ENCODE data around the gene KLF5.

DNA sequence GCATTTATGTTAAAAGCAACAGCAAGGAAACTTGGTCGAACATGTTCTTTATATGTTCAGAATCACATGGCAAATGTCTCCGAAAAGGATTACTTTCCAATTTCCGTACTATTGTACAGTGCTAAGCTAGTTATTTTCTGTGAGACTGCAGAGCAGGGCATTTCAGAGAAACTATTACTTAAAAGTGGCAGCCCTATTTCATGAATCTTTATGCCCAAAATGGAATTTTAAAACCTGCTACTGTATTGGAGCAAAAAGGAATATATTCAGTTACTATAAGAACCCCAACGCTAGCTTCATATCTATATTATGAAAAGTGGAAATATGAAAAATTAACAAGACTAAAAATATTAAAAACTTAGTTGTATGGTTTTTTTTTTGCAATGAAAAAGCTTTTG is 2.2 kb upstream of the KLF5 start:
- TF ChIP-seq, protein P1, sequence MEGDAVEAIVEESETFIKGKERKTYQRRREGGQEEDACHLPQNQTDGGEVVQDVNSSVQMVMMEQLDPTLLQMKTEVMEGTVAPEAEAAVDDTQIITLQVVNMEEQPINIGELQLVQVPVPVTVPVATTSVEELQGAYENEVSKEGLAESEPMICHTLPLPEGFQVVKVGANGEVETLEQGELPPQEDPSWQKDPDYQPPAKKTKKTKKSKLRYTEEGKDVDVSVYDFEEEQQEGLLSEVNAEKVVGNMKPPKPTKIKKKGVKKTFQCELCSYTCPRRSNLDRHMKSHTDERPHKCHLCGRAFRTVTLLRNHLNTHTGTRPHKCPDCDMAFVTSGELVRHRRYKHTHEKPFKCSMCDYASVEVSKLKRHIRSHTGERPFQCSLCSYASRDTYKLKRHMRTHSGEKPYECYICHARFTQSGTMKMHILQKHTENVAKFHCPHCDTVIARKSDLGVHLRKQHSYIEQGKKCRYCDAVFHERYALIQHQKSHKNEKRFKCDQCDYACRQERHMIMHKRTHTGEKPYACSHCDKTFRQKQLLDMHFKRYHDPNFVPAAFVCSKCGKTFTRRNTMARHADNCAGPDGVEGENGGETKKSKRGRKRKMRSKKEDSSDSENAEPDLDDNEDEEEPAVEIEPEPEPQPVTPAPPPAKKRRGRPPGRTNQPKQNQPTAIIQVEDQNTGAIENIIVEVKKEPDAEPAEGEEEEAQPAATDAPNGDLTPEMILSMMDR (IDR thresholded peaks at IDR 0.05; ENCODE audit: insufficient read depth, low read length, poor library complexity, severe bottlenecking): no peak
- no peak for TF ChIP-seq EZH2phosphoT487 (conservative IDR thresholded peaks at IDR 0.05; ENCODE audit: low read length)
